ENCODE results near the gene FAM111A.
"Not testable (repeated sequence)": the region's sequence is repeated elsewhere in the genome, so short reads cannot be mapped to it uniquely, and the experiment has no call there.

Gene FAM111A

GRCh38 chr11:59142530-59143507 is at the start of gene FAM111A:
Gene FAM111A, plus strand, starts transcription at chr11:59142856. Its CDS starts 6,017 bp downstream, at chr11:59148873.
- peak; percentile 46 to 71 (median 54) for DNase-seq

DNA sequence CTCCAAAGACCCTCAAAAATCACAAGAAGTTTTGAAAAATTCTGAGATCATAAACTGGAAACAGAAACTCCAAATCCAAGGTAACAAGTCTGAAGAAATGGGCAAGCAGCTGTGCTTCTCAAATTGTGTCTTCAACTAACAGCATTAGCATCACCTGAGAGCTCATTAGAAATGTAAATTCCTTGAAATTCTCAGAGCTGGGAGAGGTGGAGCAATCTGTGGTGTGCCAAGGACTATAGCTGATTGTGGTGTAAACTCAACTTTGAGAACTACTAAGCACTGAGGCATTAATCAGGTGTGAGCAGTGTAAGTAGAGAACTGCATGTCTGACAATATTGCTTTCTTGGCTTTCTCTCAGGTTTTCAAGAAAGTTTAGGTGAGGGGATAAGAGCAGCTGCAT is 49.1 kb upstream of the FAM111A start:
- DNase-seq: not testable (repeated sequence)

DNA sequence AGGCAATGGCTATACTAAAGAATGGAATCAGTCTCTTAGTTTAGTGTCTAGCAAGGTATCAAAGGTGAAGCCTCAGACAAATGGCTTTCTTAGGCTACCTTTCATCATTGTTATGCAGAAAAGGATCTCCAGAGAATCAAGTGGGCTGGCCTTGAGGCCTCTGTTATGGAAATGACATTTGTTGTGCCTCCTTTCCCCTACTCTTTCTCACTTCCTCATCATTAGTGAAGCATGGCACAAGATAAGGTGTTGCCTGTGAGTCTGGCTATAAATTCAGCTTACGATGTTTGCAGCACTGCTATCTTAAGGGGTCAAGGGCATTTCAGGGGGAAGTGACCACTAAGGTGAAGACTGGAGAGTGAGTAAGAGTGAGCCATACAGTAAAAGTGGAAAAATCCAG is 47.4 kb upstream of the FAM111A start:
- DNase-seq: not testable (repeated sequence)

DNA sequence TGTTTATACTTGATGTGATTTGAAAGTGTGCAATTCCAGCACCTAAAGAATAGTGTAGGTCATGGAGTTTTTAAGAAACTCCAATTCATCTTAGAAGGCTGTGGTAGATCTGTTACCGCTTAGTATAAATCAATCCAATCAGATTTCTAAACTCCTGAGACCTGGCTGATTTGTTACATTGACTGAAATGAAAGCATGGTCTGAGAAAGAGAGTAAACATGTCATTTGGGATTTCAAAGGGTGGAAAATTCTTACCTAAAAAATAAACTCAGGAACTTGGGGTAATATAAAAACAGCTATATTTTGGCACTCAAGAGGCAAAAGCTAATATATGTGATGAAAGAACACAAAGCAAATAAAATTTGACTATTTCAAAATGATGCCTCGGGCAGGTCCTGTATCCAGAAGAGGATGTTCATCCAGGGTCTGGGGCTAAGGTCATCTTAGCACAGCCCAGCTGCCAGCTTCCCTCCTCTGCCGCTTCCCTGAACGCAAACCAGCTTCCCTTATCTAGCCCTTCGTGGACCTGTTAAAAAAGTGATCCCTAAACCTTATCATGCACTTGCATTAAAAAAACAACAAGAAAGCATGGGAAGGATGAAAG is 46.6 kb upstream of the FAM111A start:
- not testable (repeated sequence) for DNase-seq

- DNase-seq: peak in 3 of 4 experiments; percentile 4 to 50 (median 18)
Measured at GRCh38 chr11:59097113-59097708, 45.4 kb upstream of the FAM111A start.

- DNase-seq: not testable (repeated sequence)
Measured at GRCh38 chr11:59097938-59098337, 44.7 kb upstream of the FAM111A start.

DNA sequence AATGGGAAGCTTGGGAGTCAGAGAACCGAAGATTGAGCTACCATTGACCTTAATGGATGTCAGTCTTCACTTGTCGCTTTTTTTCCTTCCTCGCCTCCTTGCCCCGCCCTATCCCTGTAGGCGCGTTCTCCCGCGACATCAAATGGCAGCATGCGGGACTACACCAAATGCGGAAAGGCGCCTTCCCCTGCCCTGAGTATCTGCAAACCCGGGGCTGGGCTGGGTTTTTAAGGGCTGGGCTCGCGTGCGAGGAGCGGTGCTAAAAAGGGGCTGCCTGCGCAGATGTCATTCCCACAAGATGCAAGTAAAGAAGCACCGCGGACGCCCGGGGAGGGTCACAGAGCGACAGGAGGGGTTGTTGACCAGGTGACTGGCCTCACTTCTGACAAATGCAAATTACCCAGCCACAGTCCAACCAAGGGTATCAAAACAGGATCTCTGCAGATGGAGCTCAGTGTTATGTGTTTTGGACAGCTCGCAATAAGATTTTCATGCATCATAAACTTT is 40.3 kb upstream of the FAM111A start:
- DNase-seq: peak in 2 of 4 experiments; percentile 4 to 21

DNA sequence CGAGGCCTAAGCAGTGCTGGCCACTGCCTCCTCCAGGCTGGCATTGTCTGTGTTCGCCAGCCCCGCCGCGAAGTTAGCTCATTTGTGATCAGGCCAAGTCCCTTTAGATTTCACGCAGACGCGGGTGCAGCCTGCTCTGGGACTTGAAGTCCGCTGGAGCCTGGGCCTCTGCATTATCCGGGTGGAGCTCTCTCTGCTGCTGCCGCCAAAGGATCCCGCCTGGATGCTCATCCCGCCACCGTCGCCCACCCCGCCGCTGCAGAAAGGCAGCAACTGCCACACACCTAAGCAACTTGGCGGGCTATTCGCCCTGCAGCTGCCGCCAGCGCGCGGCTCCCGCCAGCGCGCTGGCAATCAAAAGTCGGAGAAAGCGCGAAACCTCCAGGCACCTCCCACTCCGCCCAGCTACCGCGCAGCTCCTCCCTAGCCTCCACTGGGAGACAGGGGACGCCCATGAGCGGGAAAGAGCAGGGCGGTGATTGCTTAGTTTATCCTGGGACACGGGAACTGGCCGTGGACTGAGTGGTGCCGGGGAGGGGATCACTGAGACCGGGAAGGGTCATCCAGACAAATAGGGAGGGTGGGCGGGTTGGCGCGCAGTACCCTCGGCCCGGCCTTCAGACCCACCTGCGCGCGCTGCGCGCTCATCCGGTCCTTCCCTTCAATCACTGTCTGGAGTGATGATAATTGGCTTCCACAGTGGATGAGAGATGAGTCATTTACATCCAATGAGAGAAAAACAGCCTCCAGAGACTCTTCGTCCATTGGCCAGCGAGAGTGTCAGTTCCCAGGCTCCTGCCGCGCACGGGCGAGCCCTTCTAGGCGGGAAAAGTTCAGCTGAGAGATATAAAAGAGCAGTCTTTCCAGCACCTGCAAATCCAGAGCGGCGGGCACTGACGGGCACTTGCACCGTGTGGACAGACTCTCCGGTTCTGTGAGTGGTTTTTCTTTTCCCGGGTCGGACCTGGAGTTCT is 36.0 kb upstream of the FAM111A start, which contains the start of gene FAM111B:
Gene FAM111B (plus strand): TSS at position 875 of the 974 bp plus-strand sequence. CDS start 2,389 bp downstream, outside the sequence.
- peak in 2 of 4 experiments; percentile 8 to 43 for DNase-seq

DNA sequence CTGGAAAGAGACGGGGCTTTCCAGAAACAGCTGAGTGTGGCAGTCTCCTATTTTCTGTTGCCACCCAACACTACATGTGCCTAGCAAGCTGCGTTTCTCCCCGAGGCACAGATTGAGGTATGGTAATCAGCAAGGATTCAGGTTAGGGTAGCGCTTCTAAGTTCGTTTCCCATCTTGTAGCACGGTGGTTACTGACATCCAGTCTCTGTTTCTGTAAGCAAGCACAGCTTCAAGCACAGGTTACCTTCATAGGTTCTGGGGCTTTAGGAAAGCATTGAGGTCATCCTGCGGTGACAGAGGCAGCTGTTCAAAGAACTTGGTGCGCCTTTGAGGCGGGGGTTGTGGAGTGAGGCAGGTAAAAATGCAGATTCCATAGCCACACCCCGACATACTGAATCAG is 34.9 kb upstream of the FAM111A start:
- not testable (repeated sequence) for DNase-seq

GRCh38 chr11:59112494-59112893 is 30.2 kb upstream of the FAM111A start:
- no peak for DNase-seq

DNA sequence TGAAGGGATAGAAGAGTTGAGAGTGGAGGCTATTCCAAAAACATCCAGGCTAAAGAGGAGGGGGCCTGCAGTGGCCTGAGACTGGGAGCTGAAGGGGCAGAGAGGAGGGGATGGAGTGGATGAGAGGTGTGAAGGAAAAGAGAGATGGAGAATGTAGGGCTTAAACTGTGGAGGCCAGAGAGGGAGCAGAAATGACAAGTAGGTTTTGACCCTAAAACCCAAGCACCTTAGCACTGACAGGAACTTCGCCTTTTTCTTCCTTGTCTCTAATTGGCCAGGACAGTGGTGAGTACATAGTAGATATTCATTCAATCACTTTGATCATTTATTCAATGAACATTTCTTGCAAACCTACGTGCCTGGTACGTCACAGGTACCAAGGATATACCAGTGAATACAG is 28.3 kb upstream of the FAM111A start:
- no peak for DNase-seq

DNA sequence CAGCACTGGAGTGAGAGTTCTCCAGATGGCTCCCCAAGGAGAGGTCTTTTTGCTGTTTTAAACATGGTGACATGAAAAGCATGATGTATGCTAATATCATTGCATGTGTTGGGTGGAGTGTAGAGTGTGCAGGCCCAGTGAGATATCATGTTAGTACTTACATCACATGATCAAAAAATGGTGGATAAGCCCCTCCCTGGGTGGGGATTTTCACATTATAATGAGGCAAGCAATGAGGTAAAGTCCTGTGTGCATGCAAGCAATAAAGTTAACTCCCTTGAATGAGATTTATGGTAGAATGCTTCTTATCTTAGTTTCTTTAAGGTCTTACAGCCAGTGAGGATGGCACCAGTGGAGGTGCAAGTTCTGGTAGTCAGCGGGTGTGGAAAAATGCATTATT is 27.1 kb upstream of the FAM111A start:
- no peak for DNase-seq

GRCh38 chr11:59117774-59118173 is 24.9 kb upstream of the FAM111A start:
- DNase-seq: no peak

DNA sequence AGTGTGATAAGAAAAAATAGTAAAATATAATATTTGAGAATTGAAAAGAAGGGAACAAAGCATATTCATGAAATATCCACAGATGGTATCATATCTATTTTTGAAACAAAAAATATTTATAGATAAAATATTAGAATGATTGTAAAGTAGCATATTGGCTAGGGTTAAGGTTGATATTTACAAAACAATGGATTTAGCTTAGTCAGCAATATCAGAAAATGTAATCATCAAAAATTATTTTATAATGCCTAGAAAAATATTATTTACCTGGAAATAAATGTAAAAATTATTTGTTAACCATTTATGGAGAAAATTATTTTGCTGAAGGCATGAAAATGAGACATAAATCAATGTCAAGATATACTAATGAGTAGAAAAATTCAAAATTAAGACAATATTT is 22.8 kb upstream of the FAM111A start:
- DNase-seq: no peak

- DNase-seq: peak; percentile 78 to 88 (median 84)
Measured at GRCh38 chr11:59135648-59136461, 6.8 kb upstream of the FAM111A start.

GRCh38 chr11:59136551-59136950 is 6.1 kb upstream of the FAM111A start:
- DNase-seq: not testable (repeated sequence)

GRCh38 chr11:59137190-59137589 is 5.5 kb upstream of the FAM111A start:
- no peak for DNase-seq

- DNase-seq: no peak
Measured at GRCh38 chr11:59138643-59139042, 4.0 kb upstream of the FAM111A start.

DNA sequence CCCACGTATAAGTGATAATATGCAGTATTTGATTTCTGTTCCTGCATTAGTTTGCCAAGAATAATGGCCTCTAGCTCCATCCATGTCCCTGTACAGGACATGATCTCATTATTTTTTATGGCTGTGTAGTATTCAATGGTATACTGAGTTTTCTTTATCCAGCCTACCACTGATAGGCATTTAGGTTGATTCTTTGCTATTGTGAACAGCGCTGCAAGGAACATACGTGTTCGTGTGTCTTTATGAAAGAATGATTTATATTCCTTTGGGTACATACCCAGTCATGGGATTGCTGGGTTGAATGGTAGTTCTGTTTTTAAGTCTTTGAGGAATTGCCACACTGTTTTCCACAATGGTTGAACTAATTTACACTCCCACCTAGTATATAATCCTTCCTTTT is 1.5 kb upstream of the FAM111A start:
- no peak for DNase-seq

GRCh38 chr11:59141673-59142460 is 789 bp upstream of the FAM111A start:
- DNase-seq: no peak

All from activated naive CD4-positive, alpha-beta T cell (primary cell).